HEK293 (cell line): ENCODE results near the gene SYNPO2.

Experiments used
- CTCF ChIA-PET: fragments of 350-600 bp; formaldehyde crosslinking; extraction: SDS; loops from one replicate; lab custom pipeline; 2021; ENCODE audit warnings: antibody characterized with exemption; lab: Yijun Ruan, JAX
- POLR2A ChIA-PET: fragments of 300-600 bp; formaldehyde crosslinking; extraction: SDS; loops from one replicate; lab custom pipeline; 2020; ENCODE audit warnings: antibody characterized with exemption, inconsistent platforms; lab: Yijun Ruan, JAX
- H3K27ac ChIP-seq: fragments of 200-500 bp; sonication (Bioruptor generic); 2 replicates; pipeline ENCODE4 v1.5.1; 2014; ENCODE audit warnings: low read depth, low read length, control low read depth, inconsistent platforms; ENCODE audit errors: extremely low read depth
- H3K36me3 ChIP-seq, 2 experiments: fragments of 200-500 bp in 1 of 2; sonication (Bioruptor generic) in 1 of 2; 1 replicate in 1 of 2; 2 replicates in 1 of 2; pipeline ENCODE4 v1.5.1; 2014 to 2017; ENCODE audit warnings: inconsistent platforms in 2 of 2, low read length in 2 of 2; ENCODE audit not compliant: control insufficient read depth in 2 of 2, insufficient read depth in 1 of 2
- H3K4me1 ChIP-seq: fragments of 200-500 bp; sonication (Bioruptor generic); 2 replicates; pipeline ENCODE4 v1.5.1; 2014; ENCODE audit warnings: mild to moderate bottlenecking, low read length, inconsistent platforms; ENCODE audit not compliant: control insufficient read depth, insufficient read depth
- H3K4me3 ChIP-seq: 2 replicates; pipeline ENCODE4 v1.5.1; 2011; ENCODE audit warnings: low read depth, mild to moderate bottlenecking, control low read depth, low read length, moderate library complexity
- H3K9me3 ChIP-seq: fragments of 200-500 bp; sonication (Bioruptor generic); 2 replicates; pipeline ENCODE4 v1.5.1; 2014; ENCODE audit warnings: low read depth, low read length, inconsistent platforms; ENCODE audit not compliant: control insufficient read depth, insufficient read depth
- KLF16 ChIP-seq: fragments of 450-650 bp; formaldehyde crosslinking; IDR thresholded peaks from 2 replicates; pipeline ENCODE4 v1.5.1; 2017; ENCODE audit warnings: missing biosample characterization, missing genetic modification characterization
- KLF8 ChIP-seq: fragments of 450-650 bp; formaldehyde crosslinking; IDR thresholded peaks from 2 replicates; pipeline ENCODE4 v1.5.1; 2016; ENCODE audit warnings: missing biosample characterization, missing genetic modification characterization
- ZFP3 ChIP-seq: fragments of 450-650 bp; formaldehyde crosslinking; IDR thresholded peaks from 2 replicates; pipeline ENCODE4 v1.5.1; 2016; ENCODE audit warnings: low read depth, missing biosample characterization, missing genetic modification characterization
- ZIC2 ChIP-seq: fragments of 450-650 bp; formaldehyde crosslinking; IDR thresholded peaks from 2 replicates; pipeline ENCODE4 v1.5.1; 2016; ENCODE audit warnings: missing biosample characterization, missing genetic modification characterization
- ZNF274 ChIP-seq, 2 experiments: fragments of 200-500 bp in 1 of 2; fragments of 450-650 bp in 1 of 2; sonication (Bioruptor generic) in 1 of 2; formaldehyde crosslinking in 1 of 2; IDR thresholded peaks; 2 replicates each; pipeline versions ENCODE4 v1.5.1 to v1.6.1; 2014 to 2016; ENCODE audit warnings: borderline replicate concordance in 1 of 2, inconsistent platforms in 1 of 2, low read length in 1 of 2, missing biosample characterization in 1 of 2, missing genetic modification characterization in 1 of 2
- ZNF394 ChIP-seq: fragments of 450-650 bp; formaldehyde crosslinking; IDR thresholded peaks from 2 replicates; pipeline ENCODE4 v1.5.1; 2016; ENCODE audit warnings: missing biosample characterization, missing genetic modification characterization, mild to moderate bottlenecking, moderate library complexity, borderline replicate concordance
- ZNF423 ChIP-seq: fragments of 450-650 bp; formaldehyde crosslinking; IDR thresholded peaks from 2 replicates; pipeline ENCODE4 v1.5.1; 2016; ENCODE audit warnings: missing biosample characterization, missing genetic modification characterization
- ZNF433 ChIP-seq: fragments of 450-650 bp; formaldehyde crosslinking; IDR thresholded peaks from 2 replicates; pipeline ENCODE4 v1.5.1; 2016; ENCODE audit warnings: missing biosample characterization, missing genetic modification characterization, low read depth
- ZNF501 ChIP-seq: fragments of 450-650 bp; formaldehyde crosslinking; IDR thresholded peaks from 2 replicates; pipeline ENCODE4 v1.5.1; 2016; ENCODE audit warnings: missing biosample characterization, missing genetic modification characterization
- ZNF510 ChIP-seq: fragments of 450-650 bp; formaldehyde crosslinking; IDR thresholded peaks from 2 replicates; pipeline ENCODE4 v1.5.1; 2018; ENCODE audit warnings: mild to moderate bottlenecking, missing genetic modification characterization, missing biosample characterization; ENCODE audit not compliant: insufficient replicate concordance
- ZNF518A ChIP-seq: fragments of 450-650 bp; formaldehyde crosslinking; conservative IDR thresholded peaks from 2 replicates; pipeline ENCODE4 v1.5.1; 2016; ENCODE audit warnings: low read depth, missing biosample characterization, missing genetic modification characterization
- ZNF777 ChIP-seq: fragments of 450-650 bp; formaldehyde crosslinking; IDR thresholded peaks from 2 replicates; pipeline ENCODE4 v1.5.1; 2017; ENCODE audit warnings: missing biosample characterization, missing genetic modification characterization, borderline replicate concordance
- ZSCAN4 ChIP-seq: fragments of 450-650 bp; formaldehyde crosslinking; IDR thresholded peaks from 2 replicates; pipeline ENCODE4 v1.5.1; 2017; ENCODE audit warnings: missing biosample characterization, missing genetic modification characterization
- TF ChIP-seq, protein P1 (sequence below): IDR thresholded peaks from 2 replicates; pipeline ENCODE4 v1.6.1; 2011; ENCODE audit warnings: mild to moderate bottlenecking, low read depth, low read length, borderline replicate concordance
- TF ChIP-seq, protein P2 (sequence below): fragments of 450-650 bp; formaldehyde crosslinking; IDR thresholded peaks from 2 replicates; pipeline ENCODE4 v1.5.1; 2016; ENCODE audit warnings: missing biosample characterization, missing genetic modification characterization

Gene SYNPO2

DNA sequence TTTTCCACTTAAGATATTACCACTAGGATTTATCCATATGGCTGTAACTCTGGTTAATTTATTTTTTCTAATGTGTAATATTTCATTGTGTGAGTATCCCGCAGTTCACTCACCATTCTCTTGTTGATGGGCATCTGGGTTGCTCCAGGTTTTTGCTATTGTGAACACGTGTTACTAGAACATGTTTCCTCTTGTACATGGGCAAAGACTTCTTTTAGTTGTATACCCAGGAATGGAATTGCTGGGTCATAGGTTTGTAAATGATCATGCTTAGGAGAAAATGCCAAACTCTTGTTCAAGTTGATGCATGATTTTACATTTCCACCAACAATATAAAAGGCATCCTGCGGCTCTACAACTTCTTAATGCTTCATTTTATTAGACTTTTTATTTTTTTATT, 26.8 kb downstream of the SYNPO2 start (continued):
- TF ChIP-seq ZNF423 (tag by site-specific recombination): no peak
- TF ChIP-seq ZSCAN4 (tag by site-specific recombination): no peak

GRCh38 chr4:118916691-118917289, 28.1 kb downstream of the SYNPO2 start:
- TF ChIP-seq ZFP3 (tag by site-specific recombination): no peak
- no peak for TF ChIP-seq ZNF518A
- no peak for TF ChIP-seq KLF16 (tag by site-specific recombination)
- TF ChIP-seq KLF8 (tag by site-specific recombination): no peak
- TF ChIP-seq, protein P1, sequence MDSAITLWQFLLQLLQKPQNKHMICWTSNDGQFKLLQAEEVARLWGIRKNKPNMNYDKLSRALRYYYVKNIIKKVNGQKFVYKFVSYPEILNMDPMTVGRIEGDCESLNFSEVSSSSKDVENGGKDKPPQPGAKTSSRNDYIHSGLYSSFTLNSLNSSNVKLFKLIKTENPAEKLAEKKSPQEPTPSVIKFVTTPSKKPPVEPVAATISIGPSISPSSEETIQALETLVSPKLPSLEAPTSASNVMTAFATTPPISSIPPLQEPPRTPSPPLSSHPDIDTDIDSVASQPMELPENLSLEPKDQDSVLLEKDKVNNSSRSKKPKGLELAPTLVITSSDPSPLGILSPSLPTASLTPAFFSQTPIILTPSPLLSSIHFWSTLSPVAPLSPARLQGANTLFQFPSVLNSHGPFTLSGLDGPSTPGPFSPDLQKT: no peak
- Histone ChIP-seq H3K27ac (no peak overlapping the region), H3K4me3 (no peak overlapping the region), H3K9me3 (no peaks in the 10 kb centered on the region), H3K36me3 (no peaks in the 10 kb centered on the region), H3K4me1 (no peaks in the 10 kb centered on the region)
- POLR2A ChIA-PET: no interaction called here
- CTCF ChIA-PET: no interaction called here

DNA sequence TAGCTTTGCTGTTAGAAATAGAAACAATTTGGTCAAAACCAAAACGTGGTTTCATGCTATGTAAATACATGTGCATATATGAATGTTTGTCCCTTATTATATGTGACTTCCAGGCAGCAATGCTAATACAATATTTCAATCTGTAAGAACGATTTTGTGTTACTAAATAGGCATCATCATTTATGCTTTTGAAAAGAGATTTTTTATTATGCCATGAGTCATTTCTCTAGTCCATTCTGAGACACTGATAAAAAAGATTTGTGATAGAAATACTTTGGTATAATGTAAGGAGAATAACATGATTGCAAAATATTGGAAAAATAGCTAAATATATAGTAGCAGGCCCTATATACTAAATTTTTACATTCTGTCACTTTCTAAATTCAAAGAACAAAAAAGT, 28.9 kb downstream of the SYNPO2 start:
- ChIA-PET CTCF (interaction anchor here (0.7 kb wide), 1 partner anchor 29 kb away, joined by 3 read pairs; no protein-coding TSS in a partner anchor), POLR2A (no interaction called here)
- TF ChIP-seq ZIC2 (tag by site-specific recombination) (no peak), ZNF433 (no peak), ZNF777 (no peak), ZNF510 (tag by site-specific recombination) (no peak), ZNF501 (tag by site-specific recombination) (no peak), ZNF274 (IDR thresholded peaks at IDR 0.05; ENCODE audit: low read length) (no peak), ZNF274 (tag by site-specific recombination; IDR thresholded peaks at IDR 0.05; ENCODE audit: borderline replicate concordance) (no peak), ZNF394 (tag by site-specific recombination) (no peak)
- TF ChIP-seq, protein P2, sequence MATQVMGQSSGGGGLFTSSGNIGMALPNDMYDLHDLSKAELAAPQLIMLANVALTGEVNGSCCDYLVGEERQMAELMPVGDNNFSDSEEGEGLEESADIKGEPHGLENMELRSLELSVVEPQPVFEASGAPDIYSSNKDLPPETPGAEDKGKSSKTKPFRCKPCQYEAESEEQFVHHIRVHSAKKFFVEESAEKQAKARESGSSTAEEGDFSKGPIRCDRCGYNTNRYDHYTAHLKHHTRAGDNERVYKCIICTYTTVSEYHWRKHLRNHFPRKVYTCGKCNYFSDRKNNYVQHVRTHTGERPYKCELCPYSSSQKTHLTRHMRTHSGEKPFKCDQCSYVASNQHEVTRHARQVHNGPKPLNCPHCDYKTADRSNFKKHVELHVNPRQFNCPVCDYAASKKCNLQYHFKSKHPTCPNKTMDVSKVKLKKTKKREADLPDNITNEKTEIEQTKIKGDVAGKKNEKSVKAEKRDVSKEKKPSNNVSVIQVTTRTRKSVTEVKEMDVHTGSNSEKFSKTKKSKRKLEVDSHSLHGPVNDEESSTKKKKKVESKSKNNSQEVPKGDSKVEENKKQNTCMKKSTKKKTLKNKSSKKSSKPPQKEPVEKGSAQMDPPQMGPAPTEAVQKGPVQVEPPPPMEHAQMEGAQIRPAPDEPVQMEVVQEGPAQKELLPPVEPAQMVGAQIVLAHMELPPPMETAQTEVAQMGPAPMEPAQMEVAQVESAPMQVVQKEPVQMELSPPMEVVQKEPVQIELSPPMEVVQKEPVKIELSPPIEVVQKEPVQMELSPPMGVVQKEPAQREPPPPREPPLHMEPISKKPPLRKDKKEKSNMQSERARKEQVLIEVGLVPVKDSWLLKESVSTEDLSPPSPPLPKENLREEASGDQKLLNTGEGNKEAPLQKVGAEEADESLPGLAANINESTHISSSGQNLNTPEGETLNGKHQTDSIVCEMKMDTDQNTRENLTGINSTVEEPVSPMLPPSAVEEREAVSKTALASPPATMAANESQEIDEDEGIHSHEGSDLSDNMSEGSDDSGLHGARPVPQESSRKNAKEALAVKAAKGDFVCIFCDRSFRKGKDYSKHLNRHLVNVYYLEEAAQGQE: no peak
- no peaks in the 10 kb centered on the region for H3K4me1 ChIP-seq
- H3K4me3 ChIP-seq: no peak overlapping the region
- H3K9me3 ChIP-seq: no peaks in the 10 kb centered on the region
- H3K36me3 ChIP-seq: no peaks in the 10 kb centered on the region
- no peak overlapping the region for H3K27ac ChIP-seq
